Eye (tissue), 1 donor: ENCODE data around the gene PPP1R14C.

Experiments used
- DNase-seq: peaks from one replicate; pipeline ENCODE4 v3.0.0-alpha.2; 2015

PPP1R14C gene

DNA sequence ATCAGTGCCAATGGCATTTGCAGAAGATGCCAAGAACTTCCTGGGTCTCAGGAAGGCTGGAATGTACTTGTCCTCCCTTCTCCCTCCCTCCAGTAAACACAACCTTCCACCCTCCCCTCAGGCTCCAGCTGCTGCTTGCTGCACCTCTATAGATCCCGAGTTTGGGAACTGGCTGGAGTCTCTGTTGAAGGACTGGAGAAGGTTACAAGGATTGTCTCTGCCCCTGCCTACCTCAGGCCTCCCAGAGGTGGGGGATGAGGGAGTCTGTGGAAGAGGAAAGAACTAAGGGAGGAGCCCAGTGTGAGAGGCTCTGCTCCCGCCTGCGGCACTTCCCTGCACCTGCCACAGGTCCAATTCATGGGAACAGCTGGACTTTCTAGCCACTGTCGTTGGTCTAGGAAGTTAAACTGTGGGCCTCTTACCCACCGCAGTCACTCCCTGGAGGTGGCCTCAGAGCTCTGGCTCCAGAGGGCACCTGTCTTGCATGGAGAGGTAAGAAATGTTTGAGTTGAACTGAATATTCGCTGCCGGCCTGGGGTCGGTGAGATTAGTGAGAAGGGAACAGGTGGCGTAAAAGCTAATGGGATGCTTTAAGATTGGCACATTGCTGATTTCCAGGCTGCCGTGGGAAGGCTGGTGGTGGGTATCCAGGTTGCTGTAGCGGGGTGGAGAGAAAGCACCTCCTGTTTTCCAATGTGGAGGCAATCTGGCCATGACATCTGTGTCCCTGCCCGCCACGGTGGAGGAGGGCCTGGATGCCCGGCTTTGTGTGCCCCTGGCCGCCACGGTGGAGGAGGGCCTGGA, 54.3 kb downstream of the PPP1R14C start:
- DNase-seq = no peak

DNA sequence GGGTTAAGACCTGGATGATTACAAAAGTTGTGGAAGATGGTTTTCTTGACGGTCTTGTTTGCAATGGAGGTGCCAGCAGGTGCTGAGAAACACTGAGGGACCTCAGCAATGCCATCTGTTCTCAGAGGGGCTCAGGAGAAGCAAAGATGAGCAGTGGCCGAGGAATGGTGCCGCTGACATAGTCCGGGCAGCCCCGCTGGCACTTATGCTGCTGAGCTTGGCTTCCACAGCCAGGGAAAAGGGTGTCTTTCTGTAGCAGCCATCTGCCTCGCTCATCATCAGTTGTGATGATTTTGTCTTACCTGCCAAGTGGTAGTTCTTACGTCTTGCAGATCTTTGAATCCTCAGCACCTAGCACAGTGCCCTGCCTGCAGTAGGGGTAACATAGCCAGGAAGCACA, 55.7 kb downstream of the PPP1R14C start:
- no peak for DNase-seq

- no peak for DNase-seq
Observed at GRCh38 chr6:150199241-150199640, 56.4 kb downstream of the PPP1R14C start.

GRCh38 chr6:150200428-150201100, 57.7 kb downstream of the PPP1R14C start:
- DNase-seq = no peak

DNA sequence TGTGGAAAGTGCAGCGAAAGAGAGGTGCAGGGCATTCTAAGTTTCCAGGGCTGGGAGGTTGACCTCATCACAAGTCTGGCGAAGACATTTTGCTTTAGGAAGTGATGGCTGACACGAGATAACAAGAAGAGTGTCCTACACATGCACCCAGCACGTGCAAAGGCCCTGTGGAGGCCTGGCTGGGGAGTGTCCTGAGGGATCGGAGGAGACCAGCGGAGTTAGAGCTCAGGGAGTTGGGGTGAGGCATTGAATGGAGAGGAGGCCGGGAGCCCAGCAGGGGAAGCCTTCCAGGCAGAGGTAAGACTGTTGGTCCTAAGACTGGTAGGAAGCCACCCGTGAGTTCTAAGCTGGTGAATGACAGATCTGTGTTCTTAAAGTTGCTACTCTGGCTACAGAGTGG, 58.4 kb downstream of the PPP1R14C start:
- no peak for DNase-seq

GRCh38 chr6:150201772-150202329, 59.0 kb downstream of the PPP1R14C start:
- no peak for DNase-seq

DNA sequence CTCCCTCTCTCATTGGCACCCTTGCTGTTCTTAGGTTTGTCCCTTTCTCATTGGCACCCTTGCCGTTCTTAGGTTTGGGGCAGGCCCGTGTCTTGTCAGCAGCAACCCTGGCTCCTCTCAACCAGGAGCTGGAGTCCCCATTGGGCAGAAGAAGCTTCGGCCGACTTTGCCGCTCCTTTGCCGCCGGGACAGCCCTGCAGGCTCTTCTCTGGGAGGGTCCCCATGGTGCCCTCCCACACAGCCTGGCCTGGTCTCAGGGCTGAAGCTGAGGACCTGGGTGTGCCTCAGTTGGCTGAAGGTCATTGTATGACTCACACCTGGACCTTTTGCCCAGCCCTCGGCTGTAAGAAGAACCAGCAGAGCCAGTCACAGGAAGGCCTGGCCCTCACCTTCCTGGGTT, 59.6 kb downstream of the PPP1R14C start:
- no peak for DNase-seq

DNA sequence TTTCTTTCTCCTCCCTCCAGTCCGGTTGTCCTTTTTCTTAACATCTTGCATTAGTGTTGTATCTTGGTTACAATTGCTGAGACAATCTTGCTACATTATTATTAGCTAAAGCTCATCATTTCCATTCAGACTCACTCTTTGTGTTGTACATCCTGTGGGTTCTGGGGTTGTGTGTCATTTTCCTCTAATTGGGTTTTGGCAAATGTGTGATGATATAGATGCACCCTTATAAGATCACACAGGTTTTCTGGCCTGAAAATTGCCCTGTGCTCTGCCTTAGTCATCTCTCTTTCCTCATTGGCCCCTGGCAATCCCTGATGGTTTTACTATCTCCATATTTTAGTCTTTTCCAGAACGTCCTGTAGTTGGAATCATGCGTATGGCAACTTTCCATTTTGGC, 60.1 kb downstream of the PPP1R14C start:
- no peak for DNase-seq

DNA sequence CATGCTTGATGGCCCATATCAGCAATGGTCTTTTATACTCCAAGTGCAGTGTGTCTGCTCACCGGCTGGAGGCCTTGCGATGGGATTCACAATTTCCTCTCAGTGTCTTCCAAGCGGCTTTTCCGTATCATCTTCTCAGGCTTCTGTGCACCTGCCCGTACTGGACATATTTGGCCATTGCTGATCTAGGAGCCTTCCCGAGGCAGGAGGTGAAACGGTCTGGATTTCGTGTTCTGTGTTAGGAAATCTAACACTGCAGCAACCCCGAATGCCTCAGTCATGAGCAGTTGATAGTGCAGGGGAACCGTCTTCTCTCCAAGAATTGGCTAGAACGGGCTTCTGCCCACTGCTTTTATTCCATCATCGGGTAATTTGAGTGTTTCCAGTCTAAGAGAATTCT, 60.5 kb downstream of the PPP1R14C start:
- DNase-seq = no peak

DNA sequence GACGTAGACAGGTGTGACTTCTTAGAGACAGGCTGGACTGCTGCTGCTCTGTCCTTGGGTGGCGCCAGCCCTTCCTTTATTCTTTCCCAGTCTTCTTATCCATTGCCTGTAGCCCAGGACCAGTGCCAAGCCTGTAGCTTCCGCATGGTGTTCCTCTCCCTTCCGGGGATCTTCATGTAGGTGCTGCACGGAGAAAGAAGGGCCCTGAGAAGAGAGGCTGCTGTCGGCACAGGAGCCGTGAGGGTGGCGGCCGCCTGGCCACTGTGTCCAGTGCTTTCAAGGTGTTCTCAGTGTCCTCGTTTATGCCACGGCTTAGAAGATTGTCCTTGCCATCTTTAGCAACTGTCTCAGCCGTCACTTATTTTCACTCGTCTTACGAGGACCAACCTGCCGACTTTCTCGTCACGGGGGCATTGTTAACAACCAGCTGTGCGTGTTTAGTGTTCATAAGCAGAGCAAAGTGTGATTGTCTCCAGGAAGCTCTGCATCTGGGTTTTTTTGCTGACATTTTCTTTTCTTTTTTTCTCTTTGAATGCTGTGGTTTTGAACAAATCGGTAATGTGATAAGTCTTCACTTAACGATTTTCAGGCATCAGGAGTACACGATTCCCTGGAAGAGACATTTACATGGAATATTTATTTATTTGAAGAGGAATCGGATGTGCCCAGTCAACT, 61.2 kb downstream of the PPP1R14C start:
- DNase-seq = no peak

- no peak for DNase-seq
Observed at GRCh38 chr6:150204705-150205472, 62.0 kb downstream of the PPP1R14C start.

GRCh38 chr6:150207931-150208570, 65.2 kb downstream of the PPP1R14C start:
- no peak for DNase-seq

GRCh38 chr6:150208611-150209352, 65.9 kb downstream of the PPP1R14C start:
- DNase-seq = no peak

- no peak for DNase-seq
Observed at GRCh38 chr6:150209415-150209814, 66.6 kb downstream of the PPP1R14C start.

DNA sequence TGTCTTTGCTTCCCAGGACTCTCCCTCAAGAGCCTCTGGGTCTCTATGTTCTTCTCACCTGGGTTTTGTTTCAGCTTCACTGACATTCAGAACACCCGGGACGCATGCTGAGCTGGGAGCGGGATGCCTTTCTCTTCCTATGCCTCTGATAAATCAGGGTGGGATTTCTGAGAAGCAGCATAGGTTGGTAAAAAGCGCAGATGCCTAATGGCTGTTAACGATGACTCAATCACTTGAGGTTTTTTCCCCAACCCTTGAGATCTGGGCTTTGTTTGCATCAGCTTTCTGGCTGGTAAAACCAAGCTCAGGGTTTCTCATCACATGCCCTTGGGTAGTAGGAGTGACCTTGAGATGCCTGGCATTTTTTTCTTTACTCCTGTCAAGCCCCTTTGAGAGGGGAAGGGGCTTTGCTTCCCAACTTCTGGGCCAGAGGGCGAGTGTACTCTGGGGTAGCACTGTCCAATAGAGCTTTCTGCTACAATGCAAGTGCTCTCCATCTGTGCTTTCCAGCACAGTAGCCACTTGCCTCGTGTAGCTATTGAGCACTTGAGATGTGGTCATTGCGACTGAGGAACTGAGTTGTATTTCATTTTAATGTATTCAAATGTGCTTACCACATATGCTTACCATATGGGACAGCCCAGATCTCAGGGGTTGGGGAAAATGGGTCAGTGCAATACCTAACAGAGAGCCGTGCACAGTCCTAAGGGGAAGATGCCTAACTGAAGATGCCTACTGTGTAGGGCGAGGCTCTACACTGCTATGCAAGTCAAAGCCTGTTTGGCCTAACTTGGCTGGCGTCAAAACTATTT, 69.1 kb downstream of the PPP1R14C start:
- no peak for DNase-seq

DNA sequence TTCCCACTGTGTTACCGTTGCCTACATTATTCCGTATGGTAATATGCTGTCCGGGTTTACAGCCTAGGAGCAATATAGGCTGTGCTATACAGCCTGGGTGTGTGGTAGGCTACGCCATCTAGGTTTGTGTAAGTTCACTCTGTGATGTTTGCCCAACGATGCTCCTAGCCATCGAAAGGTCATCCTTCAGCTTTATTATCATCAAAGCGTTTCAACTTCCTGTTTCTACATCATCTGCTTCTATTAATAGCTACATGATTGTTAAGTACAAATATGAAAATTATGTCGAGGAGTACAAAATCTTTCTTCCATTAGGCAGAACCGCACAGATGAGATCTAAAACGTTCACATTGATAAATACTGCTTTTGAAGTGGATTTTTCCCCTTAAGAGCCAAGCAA, 69.9 kb downstream of the PPP1R14C start:
- DNase-seq = no peak

GRCh38 chr6:150213301-150213700, 70.5 kb downstream of the PPP1R14C start:
- no peak for DNase-seq

DNA sequence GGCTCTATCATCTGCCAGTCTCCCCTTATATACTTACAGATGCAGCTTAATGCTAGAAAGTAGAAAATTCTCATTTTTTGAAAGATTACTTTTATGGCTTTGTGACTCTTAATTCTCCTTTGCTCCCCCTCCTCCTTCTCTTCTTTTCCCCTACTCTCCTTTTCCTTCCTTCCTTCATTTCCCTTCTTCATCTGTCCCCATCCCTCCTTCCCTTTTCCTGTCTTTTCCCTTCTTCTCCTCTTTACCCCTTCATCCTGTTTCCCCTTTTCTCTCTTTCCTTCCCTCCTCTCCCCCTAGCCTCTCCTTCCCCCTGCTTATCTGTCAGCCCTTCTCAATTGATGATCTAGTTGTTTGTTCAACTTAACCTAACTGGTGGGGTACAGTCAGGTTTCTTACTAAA, 71.5 kb downstream of the PPP1R14C start:
- no peak for DNase-seq

GRCh38 chr6:150220634-150221551, 78.0 kb downstream of the PPP1R14C start:
- DNase-seq = no peak

DNA sequence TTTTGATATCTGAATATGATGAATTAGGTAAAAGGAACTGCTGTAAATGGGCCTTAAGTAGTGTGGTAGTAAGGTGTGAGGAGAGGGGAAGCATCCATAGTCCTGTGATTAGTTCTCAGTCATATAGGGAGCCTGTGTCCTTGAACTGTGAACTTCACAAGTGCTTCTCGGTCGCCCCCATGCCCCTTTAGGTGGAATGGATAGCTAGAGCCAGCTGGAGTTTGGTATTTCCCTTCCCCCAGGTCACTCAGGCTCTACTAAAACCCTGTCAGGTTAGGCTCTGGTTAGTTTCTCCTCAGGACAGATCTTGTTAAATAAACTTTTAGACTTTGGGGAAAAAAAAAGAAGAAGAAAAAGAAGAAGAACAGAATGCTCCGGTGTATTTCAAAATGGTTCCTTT, 82.0 kb downstream of the PPP1R14C start:
- DNase-seq = no peak
